OCI-M2 (cell line): ENCODE data around the gene FRMPD4.

Source experiments
- DNase-seq: peaks from one replicate; lab custom pipeline; 2025; ENCODE audit not compliant: unreplicated experiment; lab: John Stamatoyannopoulos, UW

FRMPD4 gene

GRCh38 chrX:12716574-12716973, 578.3 kb downstream of the FRMPD4 start:
- DNase-seq = no peak

DNA sequence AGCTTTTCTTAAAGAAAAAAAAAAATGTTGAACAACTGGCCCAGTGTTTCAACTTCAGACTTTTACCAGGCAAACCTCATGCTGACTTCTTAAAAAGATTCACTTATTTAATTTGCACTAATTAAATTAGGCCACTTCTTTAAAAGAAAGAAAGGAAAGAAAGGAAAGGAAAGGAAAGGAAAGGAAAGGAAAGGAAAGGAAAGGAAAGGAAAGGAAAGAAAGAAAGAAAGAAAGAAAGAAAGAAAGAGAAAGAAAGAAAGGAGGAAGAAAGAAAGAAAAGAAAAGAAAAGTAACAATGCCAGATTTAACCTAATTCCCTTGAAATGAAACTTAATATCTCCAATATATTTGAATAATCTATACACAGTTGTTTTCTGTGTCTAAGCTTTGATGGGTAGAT, 581.6 kb downstream of the FRMPD4 start:
- DNase-seq = no peak

GRCh38 chrX:12721042-12721441, 582.8 kb downstream of the FRMPD4 start:
- no peak for DNase-seq

DNA sequence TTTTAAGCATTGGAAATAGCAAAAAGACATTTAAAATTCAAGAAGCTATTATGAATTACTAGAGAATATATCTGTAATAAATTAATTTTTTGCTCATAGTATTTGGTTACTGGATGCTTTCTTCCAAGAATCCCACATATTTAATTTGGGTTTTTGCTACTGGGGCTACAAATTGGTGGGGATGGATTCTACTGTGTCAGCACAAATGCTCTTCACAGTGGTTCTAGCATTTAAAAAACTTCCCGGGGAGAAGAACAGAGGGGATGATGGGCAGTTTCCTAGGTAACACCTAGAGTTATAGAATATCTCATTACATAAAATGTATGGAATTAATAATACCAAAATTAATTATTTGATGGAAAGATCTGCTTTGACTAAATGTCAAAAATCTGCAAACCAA, 584.0 kb downstream of the FRMPD4 start:
- no peak for DNase-seq

- no peak for DNase-seq
Measured at GRCh38 chrX:12741416-12741815, 603.1 kb downstream of the FRMPD4 start.

- DNase-seq = no peak
Measured at GRCh38 chrX:12747433-12747832, 609.2 kb downstream of the FRMPD4 start.

DNA sequence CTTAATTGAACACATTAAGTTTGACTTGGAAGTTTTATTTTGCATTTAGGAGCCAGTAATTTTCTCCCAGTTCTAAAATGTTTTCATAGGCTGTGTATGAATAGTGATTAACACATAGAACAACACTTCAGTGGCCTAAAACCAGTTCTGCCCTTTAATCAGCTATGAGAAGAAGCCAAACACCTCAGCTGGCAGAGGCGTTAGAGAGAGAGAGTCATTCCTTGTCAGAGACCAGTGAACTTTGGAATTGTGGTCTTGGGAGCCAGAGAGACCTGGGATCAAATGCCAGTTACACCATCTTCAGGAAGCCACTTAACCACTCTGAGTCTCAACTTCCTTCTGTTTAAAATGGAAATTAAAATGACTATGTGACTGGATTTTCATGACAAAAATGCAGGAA, 613.6 kb downstream of the FRMPD4 start:
- DNase-seq = no peak

DNA sequence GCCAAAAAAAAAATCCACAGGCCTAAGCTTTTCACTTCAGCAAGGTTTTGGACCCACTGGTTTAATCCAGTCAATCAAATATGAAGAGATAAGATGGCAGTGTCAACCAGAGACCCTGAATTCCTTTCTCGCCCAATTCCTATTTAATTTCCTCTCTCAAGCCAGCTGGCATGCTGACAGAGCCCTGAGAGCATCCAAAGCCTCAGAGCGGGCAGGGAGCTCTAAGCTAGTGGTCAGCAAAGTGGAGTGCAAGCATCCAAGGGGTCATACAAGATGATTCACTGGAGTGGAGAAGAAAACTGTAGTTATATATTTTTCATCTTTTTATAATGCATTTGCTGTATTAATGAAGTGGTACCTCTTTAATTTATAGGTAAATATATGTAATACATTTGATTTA, 615.1 kb downstream of the FRMPD4 start:
- DNase-seq = no peak

DNA sequence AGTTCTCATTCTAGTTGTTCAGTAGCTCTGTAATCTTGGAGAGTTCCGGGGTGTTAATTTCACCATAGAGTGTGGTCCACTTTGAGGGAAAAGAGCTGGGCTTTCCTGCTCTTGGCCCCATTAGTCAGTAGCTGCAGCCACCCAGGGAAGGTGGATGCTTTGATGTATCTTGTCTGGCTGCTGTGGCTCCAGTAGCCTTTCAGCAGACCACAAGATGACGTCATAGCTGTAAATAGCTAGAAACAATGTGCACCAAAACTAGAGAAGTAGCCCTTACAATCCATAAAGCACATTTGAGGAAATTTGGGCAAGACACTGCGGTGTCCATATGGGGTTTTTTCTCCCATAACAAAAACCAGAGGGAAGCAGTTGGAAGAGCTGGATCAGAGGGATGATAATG, 620.0 kb downstream of the FRMPD4 start:
- DNase-seq = no peak

GRCh38 chrX:12767856-12768255, 629.6 kb downstream of the FRMPD4 start:
- DNase-seq = no peak

DNA sequence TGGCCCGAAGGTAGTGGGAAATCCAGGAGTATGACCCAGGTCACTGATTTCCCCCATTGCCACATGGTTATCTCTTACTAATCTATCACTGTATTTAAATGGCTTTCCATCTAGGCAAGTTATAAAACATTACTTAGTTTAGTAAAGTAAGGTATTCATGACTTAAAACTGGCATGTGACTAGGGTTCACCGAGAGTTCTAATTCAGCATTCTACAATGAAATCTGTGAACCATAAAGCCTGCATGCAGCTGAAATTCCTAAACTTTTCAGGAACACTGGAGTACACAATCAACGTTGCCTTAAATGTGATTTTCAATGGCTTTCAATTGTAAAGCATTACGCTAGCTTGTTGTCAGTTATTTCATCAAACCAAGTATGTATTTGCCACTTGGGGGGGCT, 630.2 kb downstream of the FRMPD4 start:
- DNase-seq = no peak

GRCh38 chrX:12770440-12770839, 632.2 kb downstream of the FRMPD4 start:
- no peak for DNase-seq

- DNase-seq = no peak
Measured at GRCh38 chrX:12771445-12772069, 633.3 kb downstream of the FRMPD4 start.
